SJSA1 (cell line): ENCODE results near the gene ASPHD1. TPM values are rescaled to one million over a fixed set of nuclear protein-coding genes. Genes with fewer than 3 reads are reported as not detected.
"Not testable (repeated sequence)": the region's sequence is repeated elsewhere in the genome, so short reads cannot be mapped to it uniquely, and the experiment has no call there.

Source experiments
- DNase-seq, 2 experiments: peaks; one replicate each; pipeline ENCODE4 v3.0.0-alpha.2; 2015 to 2020; ENCODE audit warnings: low spot score in 2 of 2, low read depth in 1 of 2
- H3K27ac ChIP-seq: fragments of 250-450 bp; sonication (Bioruptor Pico); 2 replicates; pipeline ENCODE4 v1.5.1; 2020; ENCODE audit warnings: mild to moderate bottlenecking, moderate library complexity
- H3K27me3 ChIP-seq: fragments of 250-450 bp; sonication (Bioruptor Pico); replicated peaks from 2 replicates; pipeline ENCODE4 v1.5.1; 2020; ENCODE audit warnings: mild to moderate bottlenecking, moderate library complexity
- H3K36me3 ChIP-seq: fragments of 250-450 bp; sonication (Bioruptor Pico); 2 replicates; pipeline ENCODE4 v1.5.1; 2020; ENCODE audit warnings: mild to moderate bottlenecking
- H3K4me1 ChIP-seq: fragments of 250-450 bp; sonication (Bioruptor Pico); replicated peaks from 2 replicates; pipeline ENCODE4 v1.6.1; 2021; ENCODE audit warnings: mild to moderate bottlenecking
- H3K4me3 ChIP-seq: fragments of 250-450 bp; sonication (Bioruptor Pico); 2 replicates; pipeline ENCODE4 v1.5.1; 2020; ENCODE audit warnings: mild to moderate bottlenecking
- H3K9me3 ChIP-seq: fragments of 250-450 bp; sonication (Bioruptor Pico); replicated peaks from 2 replicates; pipeline ENCODE4 v1.5.1; 2020; ENCODE audit warnings: mild to moderate bottlenecking
- total RNA-seq: library from RNA; depleted of rRNA; stranded (reverse); fragments of >200 nt; shearing (Covaris generic); gene quantifications from 2 replicates; pipeline ENCODE4 v1.2.3, GENCODE V29; 2014

The ASPHD1 gene
- total RNA-seq, 1 experiment from 2014 or later = 3.7 TPM

GRCh38 chr16:29868396-29869009 lies 31.8 kb upstream of the ASPHD1 start:
- Histone ChIP-seq H3K4me1 (peaks cover 3% of the 10 kb centered on the region; the same call in 1 of the 2 replicates), H3K27me3 (no peaks in the 10 kb centered on the region), H3K27ac (no peak overlapping the region), H3K36me3 (no peaks in the 10 kb centered on the region), H3K4me3 (no peak overlapping the region), H3K9me3 (no peaks in the 10 kb centered on the region)
- DNase-seq = no peak

GRCh38 chr16:29869067-29869466 lies 31.2 kb upstream of the ASPHD1 start:
- not testable (repeated sequence) for DNase-seq, H3K4me3 ChIP-seq

GRCh38 chr16:29871822-29872546 lies 28.3 kb upstream of the ASPHD1 start:
- no peaks in the 10 kb centered on the region for H3K9me3 ChIP-seq
- no peak for DNase-seq
- H3K4me3 ChIP-seq = no peak overlapping the region
- no peak overlapping the region for H3K27ac ChIP-seq
- H3K36me3 ChIP-seq = no peaks in the 10 kb centered on the region
- peaks cover 4% of the 10 kb centered on the region for H3K27me3 ChIP-seq
- H3K4me1 ChIP-seq = no peaks in the 10 kb centered on the region

More at GRCh38 chr16:29869067-29869466, 31.2 kb upstream of the ASPHD1 start:
- not testable (repeated sequence) for H3K27ac ChIP-seq, H3K9me3 ChIP-seq, H3K4me1 ChIP-seq, H3K27me3 ChIP-seq, H3K36me3 ChIP-seq

- DNase-seq = no peak
- Histone ChIP-seq H3K4me3 (no peak overlapping the region), H3K27me3 (peaks cover 7% of the 10 kb centered on the region), H3K9me3 (no peaks in the 10 kb centered on the region), H3K27ac (no peak overlapping the region), H3K4me1 (no peaks in the 10 kb centered on the region), H3K36me3 (no peaks in the 10 kb centered on the region)
Measured at GRCh38 chr16:29873319-29873718, 27.0 kb upstream of the ASPHD1 start.

GRCh38 chr16:29875206-29875605 lies 25.1 kb upstream of the ASPHD1 start:
- no peak overlapping the region for H3K4me3 ChIP-seq
- H3K9me3 ChIP-seq = no peaks in the 10 kb centered on the region
- H3K4me1 ChIP-seq = no peaks in the 10 kb centered on the region
- peaks cover 7% of the 10 kb centered on the region for H3K27me3 ChIP-seq
- H3K27ac ChIP-seq = no peak overlapping the region
- no peaks in the 10 kb centered on the region for H3K36me3 ChIP-seq
- no peak for DNase-seq

- no peak overlapping the region for H3K27ac ChIP-seq
- no peaks in the 10 kb centered on the region for H3K36me3 ChIP-seq
- no peak overlapping the region for H3K4me3 ChIP-seq
- DNase-seq = no peak
- H3K27me3 ChIP-seq = peaks cover 7% of the 10 kb centered on the region
- H3K4me1 ChIP-seq = no peaks in the 10 kb centered on the region
- no peaks in the 10 kb centered on the region for H3K9me3 ChIP-seq
Measured at GRCh38 chr16:29876217-29876593, 24.1 kb upstream of the ASPHD1 start.

GRCh38 chr16:29876594-29877249 lies 23.6 kb upstream of the ASPHD1 start:
- Histone ChIP-seq H3K36me3 (no peaks in the 10 kb centered on the region), H3K27me3 (peaks cover 7% of the 10 kb centered on the region), H3K4me3 (no peak overlapping the region), H3K27ac (no peak overlapping the region), H3K4me1 (no peaks in the 10 kb centered on the region), H3K9me3 (no peaks in the 10 kb centered on the region)
- DNase-seq = no peak

- no peaks in the 10 kb centered on the region for H3K9me3 ChIP-seq
- no peak overlapping the region for H3K4me3 ChIP-seq
- no peak overlapping the region for H3K27ac ChIP-seq
- no peaks in the 10 kb centered on the region for H3K36me3 ChIP-seq
- peak in 1 of 2 experiments; percentile 6 for DNase-seq
- H3K4me1 ChIP-seq = no peaks in the 10 kb centered on the region
- H3K27me3 ChIP-seq = peaks cover 7% of the 10 kb centered on the region
Measured at GRCh38 chr16:29877266-29877961, 22.9 kb upstream of the ASPHD1 start.

GRCh38 chr16:29878172-29878571 lies 22.1 kb upstream of the ASPHD1 start:
- no peak for DNase-seq
- no peaks in the 10 kb centered on the region for H3K4me1 ChIP-seq
- no peak overlapping the region for H3K4me3 ChIP-seq
- H3K27me3 ChIP-seq = peaks cover 7% of the 10 kb centered on the region
- no peak overlapping the region for H3K27ac ChIP-seq
- no peaks in the 10 kb centered on the region for H3K36me3 ChIP-seq
- no peaks in the 10 kb centered on the region for H3K9me3 ChIP-seq

GRCh38 chr16:29881050-29881449 lies 19.2 kb upstream of the ASPHD1 start:
- no peak overlapping the region for H3K27ac ChIP-seq
- no peak overlapping the region for H3K4me3 ChIP-seq
- no peaks in the 10 kb centered on the region for H3K4me1 ChIP-seq

GRCh38 chr16:29883987-29884386 lies 16.3 kb upstream of the ASPHD1 start:
- Histone ChIP-seq H3K27ac (no peak overlapping the region), H3K36me3 (no peaks in the 10 kb centered on the region), H3K4me1 (no peaks in the 10 kb centered on the region), H3K9me3 (no peaks in the 10 kb centered on the region), H3K4me3 (no peak overlapping the region), H3K27me3 (no peaks in the 10 kb centered on the region)
- DNase-seq = no peak

More at GRCh38 chr16:29881050-29881449, 19.2 kb upstream of the ASPHD1 start:
- Histone ChIP-seq H3K36me3 (no peaks in the 10 kb centered on the region), H3K27me3 (peaks cover 7% of the 10 kb centered on the region), H3K9me3 (no peaks in the 10 kb centered on the region)
- no peak for DNase-seq

GRCh38 chr16:29889372-29889771 lies 10.9 kb upstream of the ASPHD1 start:
- not testable (repeated sequence) for H3K4me3 ChIP-seq, H3K9me3 ChIP-seq, H3K4me1 ChIP-seq, H3K27ac ChIP-seq, H3K36me3 ChIP-seq, H3K27me3 ChIP-seq, DNase-seq

GRCh38 chr16:29891525-29892457 lies 8.5 kb upstream of the ASPHD1 start:
- no peak overlapping the region for H3K27ac ChIP-seq
- H3K4me1 ChIP-seq = no peaks in the 10 kb centered on the region
- H3K27me3 ChIP-seq = no peaks in the 10 kb centered on the region
- DNase-seq = no peak
- no peak overlapping the region for H3K4me3 ChIP-seq
- H3K9me3 ChIP-seq = no peaks in the 10 kb centered on the region
- no peaks in the 10 kb centered on the region for H3K36me3 ChIP-seq
